ENCODE results near the gene LSM10. TPM values are rescaled to one million over a fixed set of nuclear protein-coding genes. Genes with fewer than 3 reads are reported as not detected.
A peak's percentile ranks its signal among the peaks of the same experiment; 100 is the strongest.

The LSM10 gene
- total RNA-seq, 1 donor from 2014 or later = 9.9 TPM

GRCh38 chr1:36352125-36352909 lies 45.4 kb downstream of the LSM10 start:
- peak; percentile 49 to 67 for DNase-seq (ENCODE audit: low read depth in 2 of 2)

- DNase-seq (ENCODE audit: low read depth in 2 of 2) = peak; percentile 64 to 73
Observed at GRCh38 chr1:36351227-36351977, 46.3 kb downstream of the LSM10 start.

- DNase-seq (ENCODE audit: low read depth in 2 of 2) = peak; percentile 72 to 78
Observed at GRCh38 chr1:36350659-36351226, 47.0 kb downstream of the LSM10 start.

- DNase-seq (ENCODE audit: low read depth in 2 of 2) = peak; percentile 73 to 79
Observed at GRCh38 chr1:36349839-36350238, 47.9 kb downstream of the LSM10 start.

- peak; percentile 54 to 62 for DNase-seq (ENCODE audit: low read depth in 2 of 2)
Observed at GRCh38 chr1:36349241-36349671, 48.5 kb downstream of the LSM10 start.

GRCh38 chr1:36346741-36347370 lies 50.9 kb downstream of the LSM10 start:
- no peak for DNase-seq (ENCODE audit: low read depth in 2 of 2)

GRCh38 chr1:36345353-36345752 lies 52.4 kb downstream of the LSM10 start:
- DNase-seq (ENCODE audit: low read depth in 2 of 2) = peak in 1 of 2 donors; percentile 22

GRCh38 chr1:36344395-36344680 lies 53.4 kb downstream of the LSM10 start:
- DNase-seq (ENCODE audit: low read depth in 2 of 2) = no peak

GRCh38 chr1:36343651-36344394 lies 53.9 kb downstream of the LSM10 start:
- DNase-seq (ENCODE audit: low read depth in 2 of 2) = no peak

Other genes starting within 250 kb of the LSM10 start
- gene TRAPPC3, start 248.4 kb downstream of the LSM10 start, total RNA-seq = 72.1 and 85.3 TPM in 2 replicates
- gene MAP7D1, start 241.7 kb downstream of the LSM10 start, total RNA-seq = 42.7 and 44.2 TPM in 2 replicates
- gene THRAP3, start 173.5 kb downstream of the LSM10 start, total RNA-seq = 104 and 113 TPM in 2 replicates
- gene SH3D21, start 91.5 kb downstream of the LSM10 start, total RNA-seq = 0.44 and 0.99 TPM in 2 replicates
- 96.3 and 109 TPM in 2 replicates for gene EVA1B, start 74.3 kb downstream of the LSM10 start, total RNA-seq
- 11.3 and 21.6 TPM in 2 replicates for gene STK40, start 12.0 kb downstream of the LSM10 start, total RNA-seq
- 4.2 and 5.2 TPM in 2 replicates for gene OSCP1, start 52.5 kb upstream of the LSM10 start, total RNA-seq
- 69.5 and 70.4 TPM in 2 replicates for gene MRPS15, start 66.5 kb upstream of the LSM10 start, total RNA-seq
- gene CSF3R, start 85.0 kb upstream of the LSM10 start, total RNA-seq = not detected in 2 replicates

Data from lung microvascular endothelial cell (primary cell).